Measurements from ENCODE around the gene TRIM47.

TRIM47 gene

GRCh38 chr17:75847614-75848522 lies 30.5 kb downstream of the TRIM47 start:
- DNase-seq (ENCODE audit: low read depth in 2 of 2): no peak

- no peak for DNase-seq (ENCODE audit: low read depth in 2 of 2)
Observed at GRCh38 chr17:75846692-75847613, 31.4 kb downstream of the TRIM47 start.

- DNase-seq (ENCODE audit: low read depth in 2 of 2): no peak
Observed at GRCh38 chr17:75845933-75846691, 32.3 kb downstream of the TRIM47 start.

GRCh38 chr17:75845058-75845711 lies 33.2 kb downstream of the TRIM47 start:
- DNase-seq (ENCODE audit: low read depth in 2 of 2): peak; percentile 52 to 57

- no peak for DNase-seq (ENCODE audit: low read depth in 2 of 2)
Observed at GRCh38 chr17:75844530-75845057, 33.8 kb downstream of the TRIM47 start.

- peak in 1 of 2 donors; percentile 39 for DNase-seq (ENCODE audit: low read depth in 2 of 2)
Observed at GRCh38 chr17:75843577-75844529, 34.5 kb downstream of the TRIM47 start, which contains the start of gene UNC13D. UNC13D (minus strand) TSS chr17:75844404; CDS start chr17:75844337, 67 bp downstream.

GRCh38 chr17:75842963-75843576 lies 35.3 kb downstream of the TRIM47 start:
- DNase-seq (ENCODE audit: low read depth in 2 of 2): no peak

- DNase-seq (ENCODE audit: low read depth in 2 of 2): no peak
Observed at GRCh38 chr17:75842411-75842810, 36.0 kb downstream of the TRIM47 start.

GRCh38 chr17:75840799-75841164 lies 37.6 kb downstream of the TRIM47 start:
- DNase-seq (ENCODE audit: low read depth in 2 of 2): no peak

GRCh38 chr17:75839942-75840798 lies 38.2 kb downstream of the TRIM47 start:
- no peak for DNase-seq (ENCODE audit: low read depth in 2 of 2)

GRCh38 chr17:75838410-75838809 lies 40.0 kb downstream of the TRIM47 start:
- DNase-seq (ENCODE audit: low read depth in 2 of 2): no peak

GRCh38 chr17:75837899-75838298 lies 40.5 kb downstream of the TRIM47 start:
- no peak for DNase-seq (ENCODE audit: low read depth in 2 of 2)

- DNase-seq (ENCODE audit: low read depth in 2 of 2): no peak
Observed at GRCh38 chr17:75836605-75837004, 41.8 kb downstream of the TRIM47 start.

GRCh38 chr17:75835654-75835987 lies 42.8 kb downstream of the TRIM47 start:
- DNase-seq (ENCODE audit: low read depth in 2 of 2): no peak

GRCh38 chr17:75834928-75835653 lies 43.3 kb downstream of the TRIM47 start:
- no peak for DNase-seq (ENCODE audit: low read depth in 2 of 2)

GRCh38 chr17:75834279-75834920 lies 44.0 kb downstream of the TRIM47 start:
- no peak for DNase-seq (ENCODE audit: low read depth in 2 of 2)
